Transverse colon (tissue), 4 donors: ENCODE data around the gene MYD88. TPM values are rescaled to one million over a fixed set of nuclear protein-coding genes. Genes with fewer than 3 reads are reported as not detected.
A peak's percentile ranks its signal among the peaks of the same experiment; 100 is the strongest.

ENCODE experiments used
- DNase-seq: peaks from one replicate; pipeline ENCODE4 v3.0.0-alpha.2; 2019
- H3K27ac ChIP-seq, 4 donors: fragments of 200-600 bp; sonication (generic); 2 replicates each; pipeline ENCODE4 v1.5.1; 2016 to 2018; ENCODE audit warnings: inconsistent platforms in 4 of 4
- H3K27me3 ChIP-seq: fragments of 200-600 bp; sonication (generic); 2 replicates; pipeline ENCODE4 v1.5.1; 2017; ENCODE audit warnings: inconsistent platforms
- H3K36me3 ChIP-seq, 4 donors: fragments of 200-600 bp; sonication (generic); 2 replicates each; pipeline ENCODE4 v1.5.1; 2017 to 2019; ENCODE audit warnings: inconsistent platforms in 4 of 4
- H3K4me1 ChIP-seq, 4 donors: fragments of 200-600 bp; sonication (generic); 2 replicates each; pipeline ENCODE4 v1.5.1; 2017 to 2020; ENCODE audit warnings: inconsistent platforms in 4 of 4
- H3K4me3 ChIP-seq, 4 donors: fragments of 200-600 bp; sonication (generic); 1 replicate in 1 of 4; 2 replicates in 3 of 4; pipeline versions ENCODE4 v1.5.1 to v1.6.1; 2017 to 2019; ENCODE audit warnings: inconsistent platforms in 4 of 4
- H3K9me3 ChIP-seq, 2 donors: fragments of 200-600 bp; sonication (generic); 2 replicates each; pipeline ENCODE4 v1.5.1; 2017 to 2019; ENCODE audit warnings: inconsistent platforms in 2 of 2
- EP300 ChIP-seq: sonication (generic); formaldehyde crosslinking; IDR thresholded peaks from one replicate; pipeline ENCODE4 v1.6.1; 2017; ENCODE audit warnings: antibody characterized with exemption, low read depth
- POLR2A ChIP-seq: fragments of 450-650 bp; IDR thresholded peaks from one replicate; pipeline ENCODE4 v1.6.1; 2016; ENCODE audit warnings: antibody characterized with exemption, mild to moderate bottlenecking, moderate library complexity
- POLR2AphosphoS5 ChIP-seq, 3 donors: sonication (generic); formaldehyde crosslinking; IDR thresholded peaks; one replicate each; pipeline ENCODE4 v1.6.1; 2016; ENCODE audit warnings: antibody characterized with exemption in 3 of 3
- WGBS, 2 donors: methylation state at CpG; one replicate each; pipeline ENCODE4 v1.1.5; 2018; ENCODE audit warnings: low coverage in 1 of 2; 5-methylcytosine and 5-hydroxymethylcytosine counted together
- in situ Hi-C, 4 donors: fragments of 200-750 bp; cut with MboI; loops; one replicate each; pipeline versions ENCODE4 v1.15.0 to v1.15.1; 2017; ENCODE audit warnings: low sequenced_read_pairs in 3 of 4, low pct_ligation_motif_present in 1 of 4, low pct_unique_long_range_greater_than_20kb in 1 of 4
- intact Hi-C: fragments of 100-400 bp; cut with DNase I; formaldehyde crosslinking; loops from one replicate; pipeline ENCODE4 v1.15.1; 2023; ENCODE audit warnings: low total_unique reads
- total RNA-seq, 4 donors: library from RNA; depleted of rRNA; stranded (reverse); fragments of >200 nt; gene quantifications; one replicate each; pipeline ENCODE4 v1.1.0, GENCODE V29; 2016
- TF ChIP-seq, protein P1 (sequence below), 5 experiments: fragments of 200-600 bp in 3 of 5; fragments of 450-650 bp in 2 of 5; sonication (generic) in 3 of 5; IDR thresholded peaks; 1 replicate in 2 of 5; 2 replicates in 3 of 5; pipeline ENCODE4 v1.5.1; 2016 to 2017; ENCODE audit warnings: antibody characterized with exemption in 5 of 5, inconsistent platforms in 3 of 5, mild to moderate bottlenecking in 2 of 5, moderate library complexity in 1 of 5

MYD88 gene
- total RNA-seq, 4 donors from 2014 or later = 49.0 to 82.2 (median 76.5) TPM

DNA sequence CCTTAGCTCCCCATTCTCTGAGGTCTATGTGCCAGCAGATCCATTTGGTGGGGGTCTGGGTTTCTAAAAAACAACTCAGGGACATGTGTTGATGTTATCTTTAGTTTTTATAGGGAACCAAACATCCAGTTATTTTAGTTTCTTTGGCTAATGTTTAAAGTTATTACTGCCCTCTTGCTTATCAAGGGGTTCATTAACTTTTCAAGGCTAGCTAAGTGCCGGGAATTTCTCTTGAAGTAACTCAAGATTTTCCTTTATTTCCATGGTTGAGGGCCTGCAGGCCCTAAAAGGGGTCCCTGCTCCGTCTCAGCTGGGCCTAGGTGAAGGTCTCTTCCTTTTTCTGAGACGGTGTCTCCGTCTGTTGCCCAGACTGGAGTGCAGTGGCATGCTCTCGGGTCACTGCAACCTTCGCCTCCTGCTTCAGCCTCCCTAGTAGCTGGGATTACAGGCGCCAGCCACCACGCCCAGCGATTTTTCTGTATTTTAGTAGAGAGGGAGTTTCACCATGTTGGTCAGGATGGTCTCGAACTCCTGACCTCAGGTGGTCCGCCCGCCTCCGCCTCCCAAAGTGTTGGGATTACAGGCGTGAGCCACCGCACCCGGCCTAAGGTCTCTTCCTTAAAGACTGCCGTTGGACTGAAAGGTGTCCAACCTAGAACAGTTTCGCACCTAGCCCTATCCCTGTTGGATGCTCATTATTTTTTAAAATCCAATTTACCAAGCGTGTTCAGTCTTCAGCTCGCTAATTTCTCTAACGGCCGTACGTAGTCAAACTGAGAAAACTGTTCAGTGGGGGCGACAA lies 25.6 kb downstream of the MYD88 start:
- peak overlapping the region; percentile 32 to 81 (median 62) for H3K4me3 ChIP-seq
- WGBS, 2 donors = 61 to 83% methylated on average over 1 to 24 of the region's 24 CpGs
- DNase-seq = peak; percentile 36

DNA sequence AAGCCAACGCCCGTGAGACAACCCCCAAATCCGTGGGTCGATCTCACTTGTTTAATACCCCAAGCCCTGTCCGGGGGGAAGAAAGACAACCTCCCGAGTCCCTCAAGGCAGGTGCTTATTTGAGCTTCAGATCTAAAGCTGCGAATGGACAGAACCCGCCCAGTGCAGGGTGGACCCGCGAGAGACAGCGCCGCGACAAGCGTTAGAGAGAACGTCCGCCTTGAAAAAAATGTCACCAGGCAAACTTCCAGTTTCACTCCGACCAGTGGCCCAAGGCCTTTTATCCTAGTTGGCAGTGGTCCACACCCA lies 26.1 kb downstream of the MYD88 start:
- in situ Hi-C loops = no loop called here
- WGBS, 2 donors = 0% methylated on average over 17 of the region's 17 CpGs; no CpG with 5 or more reads in 1 of the 2 donors

More for the DNA sequence above, 25.6 kb downstream of the MYD88 start:
- H3K9me3 ChIP-seq = no peaks in the 10 kb centered on the region
- intact Hi-C loops (no loop called here), in situ Hi-C loops (no loop called here)
- no peaks in the 10 kb centered on the region for H3K27me3 ChIP-seq
- peak overlapping the region; percentile 93 to 97 (median 96) for H3K27ac ChIP-seq
- no peaks in the 10 kb centered on the region for H3K36me3 ChIP-seq
- H3K4me1 ChIP-seq = peaks cover 8 to 35% (median 18%) of the 10 kb centered on the region in 4 donors
- TF ChIP-seq EP300 = no peak
- TF ChIP-seq, protein P1, sequence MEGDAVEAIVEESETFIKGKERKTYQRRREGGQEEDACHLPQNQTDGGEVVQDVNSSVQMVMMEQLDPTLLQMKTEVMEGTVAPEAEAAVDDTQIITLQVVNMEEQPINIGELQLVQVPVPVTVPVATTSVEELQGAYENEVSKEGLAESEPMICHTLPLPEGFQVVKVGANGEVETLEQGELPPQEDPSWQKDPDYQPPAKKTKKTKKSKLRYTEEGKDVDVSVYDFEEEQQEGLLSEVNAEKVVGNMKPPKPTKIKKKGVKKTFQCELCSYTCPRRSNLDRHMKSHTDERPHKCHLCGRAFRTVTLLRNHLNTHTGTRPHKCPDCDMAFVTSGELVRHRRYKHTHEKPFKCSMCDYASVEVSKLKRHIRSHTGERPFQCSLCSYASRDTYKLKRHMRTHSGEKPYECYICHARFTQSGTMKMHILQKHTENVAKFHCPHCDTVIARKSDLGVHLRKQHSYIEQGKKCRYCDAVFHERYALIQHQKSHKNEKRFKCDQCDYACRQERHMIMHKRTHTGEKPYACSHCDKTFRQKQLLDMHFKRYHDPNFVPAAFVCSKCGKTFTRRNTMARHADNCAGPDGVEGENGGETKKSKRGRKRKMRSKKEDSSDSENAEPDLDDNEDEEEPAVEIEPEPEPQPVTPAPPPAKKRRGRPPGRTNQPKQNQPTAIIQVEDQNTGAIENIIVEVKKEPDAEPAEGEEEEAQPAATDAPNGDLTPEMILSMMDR (IDR thresholded peaks at IDR 0.05) = no peak
- TF ChIP-seq POLR2A = no peak
- no peak for TF ChIP-seq POLR2AphosphoS5 (IDR thresholded peaks at IDR 0.05)

GRCh38 chr3:38164952-38165721 lies 26.7 kb downstream of the MYD88 start, which contains the start of gene OXSR1:
Gene OXSR1, plus strand, starts transcription at chr3:38165537. Its CDS starts 340 bp downstream, at chr3:38165877.
- TF ChIP-seq EP300 (peak; percentile 80), POLR2AphosphoS5 (IDR thresholded peaks at IDR 0.05) (peak; percentile 90 to 97 (median 95)), POLR2A (peak; percentile 97)
- TF ChIP-seq, protein P1 (IDR thresholded peaks at IDR 0.05) = no peak
- WGBS, 2 donors = 0% methylated on average over 3 to 49 of the region's 57 CpGs

More for the DNA sequence above, 26.1 kb downstream of the MYD88 start:
- Histone ChIP-seq H3K36me3 (no peaks in the 10 kb centered on the region), H3K9me3 (no peaks in the 10 kb centered on the region), H3K27me3 (no peaks in the 10 kb centered on the region), H3K4me3 (peak overlapping the region; percentile 32 to 81 (median 62)), H3K27ac (peak overlapping the region; percentile 93 to 97 (median 96)), H3K4me1 (peaks cover 8 to 35% (median 18%) of the 10 kb centered on the region in 4 donors)
- TF ChIP-seq POLR2A (peak; percentile 76), EP300 (no peak), POLR2AphosphoS5 (IDR thresholded peaks at IDR 0.05) (peak in 1 of 3 donors; percentile 23)
- TF ChIP-seq, protein P1 (IDR thresholded peaks at IDR 0.05) = no peak
- DNase-seq = no peak
- intact Hi-C loops = no loop called here

More at GRCh38 chr3:38164952-38165721, 26.7 kb downstream of the MYD88 start, which contains the start of gene OXSR1:
- Histone ChIP-seq H3K27ac (peak within 1 kb of the TSS; percentile 93 to 97 (median 96)), H3K36me3 (no peaks in the 10 kb centered on the region), H3K9me3 (no peaks in the 10 kb centered on the region), H3K4me1 (peaks cover 8 to 35% (median 18%) of the 10 kb centered on the region in 4 donors), H3K27me3 (no peaks in the 10 kb centered on the region), H3K4me3 (peak within 1 kb of the TSS; percentile 57 to 81 (median 68))
- peak; percentile 100 for DNase-seq
- intact Hi-C loops = no loop called here
- in situ Hi-C loops = no loop called here
